Measurements from ENCODE around the gene ZNF436. TPM values are rescaled to one million over a fixed set of nuclear protein-coding genes. Genes with fewer than 3 reads are reported as not detected.

ZNF436 gene
- total and polyA plus RNA-seq, 2 of the 13 experiments (the other 11 are each of a cell fraction or from before 2014, with no cell fraction given), result 4.3 to 9.9 TPM

- no peak for TF ChIP-seq ZBTB39 (CRISPR knock-in tag; IDR thresholded peaks at IDR 0.05)
- TF ChIP-seq MXD3 (CRISPR knock-in tag; IDR thresholded peaks at IDR 0.05), result no peak
- no peak for TF ChIP-seq MAF1 (CRISPR knock-in tag; IDR thresholded peaks at IDR 0.05; ENCODE audit: borderline replicate concordance)
- TF ChIP-seq ZC3H13 (CRISPR knock-in tag; IDR thresholded peaks at IDR 0.05), result no peak
- 0 out of 2 replicates have a peak, but pooled peaks have one; percentile 27 for TF ChIP-seq SALL1 (CRISPR knock-in tag; IDR thresholded peaks at IDR 0.05)
- TF ChIP-seq MED13 (CRISPR knock-in tag; IDR thresholded peaks at IDR 0.05), result no peak
- 0 out of 2 replicates have a peak, but pooled peaks have one; percentile 50 for TF ChIP-seq ZNF274 (CRISPR knock-in tag; IDR thresholded peaks at IDR 0.05)
- peak; percentile 14; the same call in 1 of the 2 replicates for TF ChIP-seq ZFP91 (CRISPR knock-in tag; IDR thresholded peaks at IDR 0.05; ENCODE audit: borderline replicate concordance)
- TF ChIP-seq ZNF329 (CRISPR knock-in tag; IDR thresholded peaks at IDR 0.05; ENCODE audit: low read depth), result no peak
- no peak for TF ChIP-seq ZNF672 (CRISPR knock-in tag; IDR thresholded peaks at IDR 0.05)
- peak; percentile 78 for TF ChIP-seq STAG1 (CRISPR knock-in tag; IDR thresholded peaks at IDR 0.05)
- TF ChIP-seq EP300 (IDR thresholded peaks at IDR 0.05; ENCODE audit: low read depth in 2 of 2, low read length in 2 of 2), result no peak
- TF ChIP-seq EP300 (CRISPR knock-in tag; IDR thresholded peaks at IDR 0.05; ENCODE audit: borderline replicate concordance), result no peak
- TF ChIP-seq SP5 (CRISPR knock-in tag; IDR thresholded peaks at IDR 0.05; ENCODE audit: borderline replicate concordance, low read depth), result no peak
- TF ChIP-seq ZNF616 (CRISPR knock-in tag; IDR thresholded peaks at IDR 0.05; ENCODE audit: low read depth), result no peak
- TF ChIP-seq XRCC5 (optimal IDR thresholded peaks at IDR 0.05; ENCODE audit: low read length), result peak; percentile 85
- no peak for TF ChIP-seq NKX3-1 (CRISPR knock-in tag; IDR thresholded peaks at IDR 0.05)
- TF ChIP-seq NPAS2 (CRISPR knock-in tag; IDR thresholded peaks at IDR 0.05; ENCODE audit: borderline replicate concordance), result no peak
- TF ChIP-seq ZSCAN22 (CRISPR knock-in tag; IDR thresholded peaks at IDR 0.05), result no peak
- TF ChIP-seq ZBTB37 (CRISPR knock-in tag; IDR thresholded peaks at IDR 0.05), result no peak
- TF ChIP-seq TP53 (CRISPR knock-in tag; conservative IDR thresholded peaks at IDR 0.05), result no peak
- no peak for TF ChIP-seq ZFP62 (CRISPR knock-in tag; IDR thresholded peaks at IDR 0.05)
- TF ChIP-seq CREB3 (CRISPR knock-in tag; IDR thresholded peaks at IDR 0.05), result no peak
- TF ChIP-seq HOXA7 (CRISPR knock-in tag; IDR thresholded peaks at IDR 0.05), result no peak
- peak; percentile 33 for TF ChIP-seq TEAD3 (CRISPR knock-in tag; optimal IDR thresholded peaks at IDR 0.05; ENCODE audit: borderline replicate concordance)
Observed at GRCh38 chr1:23403735-23404486, 34.3 kb upstream of the ZNF436 start (continued).

Measured in HepG2 (cell line).